IMR-90 (cell line): ENCODE measurements around the gene HAGHL. TPM values are rescaled to one million over a fixed set of nuclear protein-coding genes. Genes with fewer than 3 reads are reported as not detected.

Source experiments
- ATAC-seq: fragments of 200-7000 bp; cut with Tn5 transposase; 2 replicates; pipeline ENCODE4 v1.9.1; 2020; ENCODE audit warnings: low read depth, mild to moderate bottlenecking, moderate library complexity
- BruUV-seq: library from RNA; stranded (reverse); fragments of 400-500 nt; replicated peaks from 2 replicates; lab custom pipeline; 2021; lab: Mats Ljungman, UMichigan
- CTCF ChIA-PET: fragments of 300-600 bp; formaldehyde crosslinking; extraction: SDS; loops from one replicate; lab custom pipeline; 2021; ENCODE audit warnings: antibody characterized with exemption; lab: Yijun Ruan, JAX
- POLR2A ChIA-PET: fragments of 300-600 bp; sonication (Branson Sonifier 250); formaldehyde crosslinking; loops from one replicate; lab custom pipeline; 2022; ENCODE audit warnings: antibody characterized with exemption; ENCODE audit not compliant: unreplicated experiment; lab: Charles Lee
- DNase-seq: peaks from one replicate; pipeline ENCODE4 v3.0.0; 2013
- H2AFZ ChIP-seq: replicated peaks from 2 replicates; pipeline ENCODE3; 2013; ENCODE audit warnings: low read length, mild to moderate bottlenecking; ENCODE audit not compliant: poor library complexity
- H2AK5ac ChIP-seq: 2 replicates; pipeline ENCODE4 v1.6.1; 2013; ENCODE audit warnings: low read depth, low read length, inconsistent platforms
- H2AK9ac ChIP-seq: replicated peaks from 2 replicates; pipeline ENCODE3; 2013; ENCODE audit warnings: mild to moderate bottlenecking, low read depth, low read length, moderate library complexity; ENCODE audit not compliant: poor library complexity
- H2BK120ac ChIP-seq: 2 replicates; pipeline ENCODE4 v1.6.1; 2013; ENCODE audit warnings: low read depth, low read length, inconsistent platforms
- H2BK15ac ChIP-seq: 3 replicates; pipeline ENCODE4 v1.6.1; 2013; ENCODE audit warnings: low read depth, low read length, inconsistent platforms
- H2BK20ac ChIP-seq: 2 replicates; pipeline ENCODE4 v1.6.1; 2013; ENCODE audit warnings: low read depth, mild to moderate bottlenecking, inconsistent platforms, low read length, moderate library complexity
- H2BK5ac ChIP-seq: 2 replicates; pipeline ENCODE4 v1.6.1; 2013; ENCODE audit warnings: mild to moderate bottlenecking, low read depth, low read length, inconsistent platforms; ENCODE audit not compliant: poor library complexity, severe bottlenecking
- H3K14ac ChIP-seq: replicated peaks from 2 replicates; pipeline ENCODE4 v1.6.1; 2013; ENCODE audit warnings: low read depth, low read length, inconsistent platforms
- H3K18ac ChIP-seq: 2 replicates; pipeline ENCODE4 v1.6.1; 2013; ENCODE audit warnings: low read depth, low read length, control low read depth
- H3K23ac ChIP-seq: 2 replicates; pipeline ENCODE4 v1.6.1; 2013; ENCODE audit warnings: low read depth, low read length, inconsistent platforms
- H3K27ac ChIP-seq: 2 replicates; pipeline ENCODE4 v1.5.1; 2013; ENCODE audit warnings: mild to moderate bottlenecking, control low read depth, low read length; ENCODE audit not compliant: insufficient read depth
- H3K27me3 ChIP-seq: 2 replicates; pipeline ENCODE4 v1.6.1; 2013; ENCODE audit warnings: low read length; ENCODE audit not compliant: control insufficient read depth, insufficient read depth
- H3K36me3 ChIP-seq: 2 replicates; pipeline ENCODE4 v1.6.1; 2013; ENCODE audit warnings: low read length, mixed read lengths; ENCODE audit not compliant: control insufficient read depth, insufficient read depth
- H3K4ac ChIP-seq: 2 replicates; pipeline ENCODE4 v1.6.1; 2013; ENCODE audit warnings: low read depth, low read length, inconsistent platforms
- H3K4me1 ChIP-seq: 2 replicates; pipeline ENCODE4 v1.6.1; 2013; ENCODE audit warnings: low read length, mixed read lengths; ENCODE audit not compliant: control insufficient read depth, insufficient read depth
- H3K4me2 ChIP-seq: 2 replicates; pipeline ENCODE4 v1.6.1; 2013; ENCODE audit warnings: low read depth, mild to moderate bottlenecking, control low read depth, low read length, moderate library complexity
- H3K4me3 ChIP-seq: 2 replicates; pipeline ENCODE4 v1.5.1; 2013; ENCODE audit warnings: low read depth, mild to moderate bottlenecking, control low read depth, low read length, moderate library complexity; ENCODE audit not compliant: insufficient read depth
- H3K56ac ChIP-seq: 2 replicates; pipeline ENCODE4 v1.6.1; 2013; ENCODE audit warnings: low read length, inconsistent platforms; ENCODE audit not compliant: insufficient read depth; ENCODE audit errors: extremely low read depth
- H3K79me1 ChIP-seq, 2 experiments: 2 replicates each; pipeline ENCODE4 v1.6.1; 2013; ENCODE audit warnings: low read length in 2 of 2, inconsistent platforms in 1 of 2, low read depth in 1 of 2
- H3K9ac ChIP-seq: 2 replicates; pipeline ENCODE4 v1.6.1; 2013; ENCODE audit warnings: low read depth, low read length, control low read depth
- H3K9me1 ChIP-seq: 2 replicates; pipeline ENCODE4 v1.6.1; 2013; ENCODE audit warnings: low read length, inconsistent platforms; ENCODE audit not compliant: insufficient read depth
- H3K9me3 ChIP-seq: 2 replicates; pipeline ENCODE4 v1.6.1; 2013; ENCODE audit warnings: low read length; ENCODE audit not compliant: control insufficient read depth, insufficient read depth
- H4K20me1 ChIP-seq: 2 replicates; pipeline ENCODE4 v1.6.1; 2013; ENCODE audit warnings: low read length, inconsistent platforms; ENCODE audit not compliant: insufficient read depth
- H4K5ac ChIP-seq: 2 replicates; pipeline ENCODE4 v1.6.1; 2013; ENCODE audit warnings: mild to moderate bottlenecking, low read depth, low read length, control low read depth
- H4K8ac ChIP-seq, 2 experiments: 2 replicates each; pipeline ENCODE4 v1.6.1; 2013; ENCODE audit warnings: low read depth in 2 of 2, low read length in 2 of 2, control low read depth in 1 of 2, inconsistent platforms in 1 of 2
- H4K91ac ChIP-seq: 2 replicates; pipeline ENCODE4 v1.6.1; 2013; ENCODE audit warnings: low read depth, low read length, inconsistent platforms; ENCODE audit not compliant: insufficient read depth
- BHLHE40 ChIP-seq: fragments of 150-350 bp; IDR thresholded peaks from 2 replicates; pipeline ENCODE4 v1.6.1; 2016; ENCODE audit warnings: mild to moderate bottlenecking, low read depth, low read length
- MAFK ChIP-seq: IDR thresholded peaks from 2 replicates; pipeline ENCODE4 v1.6.1; 2012; ENCODE audit warnings: low read depth, low read length, improper control_type of control experiment
- MXI1 ChIP-seq: IDR thresholded peaks from 2 replicates; pipeline ENCODE4 v1.6.1; 2012; ENCODE audit warnings: low read depth, mild to moderate bottlenecking, low read length, moderate library complexity, borderline replicate concordance
- NFE2L2 ChIP-seq: fragments of 150-350 bp; IDR thresholded peaks from 2 replicates; pipeline ENCODE4 v1.6.1; 2016; ENCODE audit warnings: low read depth, mild to moderate bottlenecking, low read length
- POLR2A ChIP-seq: IDR thresholded peaks from 2 replicates; pipeline ENCODE4 v1.6.1; 2012; ENCODE audit warnings: mild to moderate bottlenecking, low read depth, low read length
- RAD21 ChIP-seq: IDR thresholded peaks from 2 replicates; pipeline ENCODE4 v1.6.1; 2012; ENCODE audit warnings: low read length, improper control_type of control experiment
- RCOR1 ChIP-seq: IDR thresholded peaks from 2 replicates; pipeline ENCODE4 v1.6.1; 2012; ENCODE audit warnings: mild to moderate bottlenecking, low read length, improper control_type of control experiment; ENCODE audit not compliant: insufficient replicate concordance
- WGBS, 2 experiments: methylation state at CpG; one replicate each; pipeline versions ENCODE4 v1.1.5 to v1.1.7; 2013; ENCODE audit warnings: missing lambda C conversion rate in 2 of 2; ENCODE audit not compliant: insufficient read length in 1 of 2; ENCODE audit errors: extremely low coverage in 2 of 2; 5-methylcytosine and 5-hydroxymethylcytosine counted together
- dilution Hi-C: fragments of 300-500 bp; cut with HindIII; formaldehyde crosslinking; loops from one replicate; pipeline ENCODE4 v1.14.3; 2018; ENCODE audit warnings: low sequenced_read_pairs; ENCODE audit not compliant: unreplicated experiment
- in situ Hi-C: fragments of 300-500 bp; cut with MboI; formaldehyde crosslinking; loops from 3 replicates; pipeline ENCODE4 v1.14.3; 2019; ENCODE audit warnings: low sequenced_read_pairs, inconsistent platforms, mixed read lengths
- intact Hi-C: fragments of 100-400 bp; cut with micrococcal nuclease; formaldehyde crosslinking; loops from 2 replicates; pipeline ENCODE4 v1.10.0; 2022
- polyA plus RNA-seq, 3 experiments: library from polyadenylated mRNA; depleted of rRNA; stranded (reverse); fragments of >200 nt; gene quantifications; 2 replicates each; pipeline ENCODE4 v1.2.3, GENCODE V29; 2012; ENCODE audit warnings: low replicate concordance in 1 of 3
- total RNA-seq: library from RNA; depleted of rRNA; stranded (reverse); fragments of >200 nt; gene quantifications from 2 replicates; pipeline ENCODE4 v1.2.3, GENCODE V29; 2012
- TF ChIP-seq, protein P1 (sequence below): fragments of 150-350 bp; IDR thresholded peaks from 2 replicates; pipeline ENCODE4 v1.6.1; 2016; ENCODE audit warnings: low read depth, mild to moderate bottlenecking, low read length, moderate library complexity, borderline replicate concordance

Gene HAGHL
- total and polyA plus RNA-seq, 2 of the 4 experiments (the other 2 are of a cell fraction): 3.0 to 12.5 TPM

DNA sequence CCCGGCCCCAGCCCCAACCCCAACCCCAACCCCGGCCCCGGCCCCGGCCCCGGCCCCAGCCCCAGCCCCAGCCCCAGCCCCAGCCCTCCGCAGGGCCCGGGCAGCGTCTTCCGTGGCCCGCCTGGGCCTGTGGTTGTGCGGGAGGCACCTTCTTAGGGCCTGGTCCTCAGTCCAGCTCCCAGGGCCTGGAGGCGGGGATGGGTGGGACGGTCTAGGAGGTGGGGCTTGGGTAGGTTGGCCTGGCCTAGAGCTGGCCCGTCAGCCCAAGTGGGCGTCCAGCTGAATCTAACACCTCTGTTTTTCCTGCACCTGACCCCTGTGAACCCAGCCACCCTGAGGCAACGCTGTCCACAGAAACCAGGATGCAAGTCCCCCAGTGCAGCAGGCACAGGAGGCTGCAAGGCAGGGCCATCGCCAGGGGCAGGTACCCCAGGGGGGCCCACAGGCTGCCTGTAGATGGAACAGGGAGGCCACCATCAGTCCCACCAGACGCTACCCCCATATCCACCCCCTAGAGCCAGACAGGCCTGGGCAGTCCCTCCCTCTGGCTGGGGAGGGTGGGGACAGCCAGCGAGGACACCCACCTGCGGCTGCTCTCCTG, 42.4 kb downstream of the HAGHL start:
- Histone ChIP-seq H3K4me2 (no peak overlapping the region), H3K4ac (no peak overlapping the region), H2AFZ (no peak overlapping the region), H3K18ac (no peak overlapping the region), H2BK15ac (no peak overlapping the region), H3K56ac (no peak overlapping the region), H3K79me1 (no peaks in the 10 kb centered on the region), H2BK120ac (no peak overlapping the region), H3K9me1 (no peaks in the 10 kb centered on the region), H3K9ac (no peak overlapping the region), H2AK5ac (no peak overlapping the region), H2BK20ac (no peak overlapping the region), H3K14ac (no peak overlapping the region), H3K9me3 (no peaks in the 10 kb centered on the region), H3K23ac (no peak overlapping the region), H3K4me1 (no peaks in the 10 kb centered on the region), H4K20me1 (no peaks in the 10 kb centered on the region), H3K27me3 (no peaks in the 10 kb centered on the region), H4K8ac (no peak overlapping the region), H2AK9ac (no peak overlapping the region), H3K27ac (no peak overlapping the region), H4K91ac (no peak overlapping the region), H3K4me3 (no peak overlapping the region), H3K36me3 (no peaks in the 10 kb centered on the region), H4K5ac (no peak overlapping the region), H2BK5ac (no peak overlapping the region)
- DNase-seq: no peak
- TF ChIP-seq NFE2L2 (no peak), RCOR1 (no peak), RAD21 (no peak), MXI1 (no peak), BHLHE40 (no peak), POLR2A (no peak), MAFK (no peak)
- TF ChIP-seq, protein P1, sequence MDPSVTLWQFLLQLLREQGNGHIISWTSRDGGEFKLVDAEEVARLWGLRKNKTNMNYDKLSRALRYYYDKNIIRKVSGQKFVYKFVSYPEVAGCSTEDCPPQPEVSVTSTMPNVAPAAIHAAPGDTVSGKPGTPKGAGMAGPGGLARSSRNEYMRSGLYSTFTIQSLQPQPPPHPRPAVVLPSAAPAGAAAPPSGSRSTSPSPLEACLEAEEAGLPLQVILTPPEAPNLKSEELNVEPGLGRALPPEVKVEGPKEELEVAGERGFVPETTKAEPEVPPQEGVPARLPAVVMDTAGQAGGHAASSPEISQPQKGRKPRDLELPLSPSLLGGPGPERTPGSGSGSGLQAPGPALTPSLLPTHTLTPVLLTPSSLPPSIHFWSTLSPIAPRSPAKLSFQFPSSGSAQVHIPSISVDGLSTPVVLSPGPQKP: no peak
- in situ Hi-C loops (no loop called here), dilution Hi-C loops (no loop called here), intact Hi-C loops (no loop called here)
- WGBS, 2 experiments: 29% methylated on average over 5 of the region's 20 CpGs; no CpG with 5 or more reads in 1 of the 2 experiments
- BruUV-seq: no TSS peak
- CTCF ChIA-PET: no interaction called here
- no peak for ATAC-seq
- POLR2A ChIA-PET: no interaction called here
